ENCODE data around the gene SELENBP1.

Gene SELENBP1

DNA sequence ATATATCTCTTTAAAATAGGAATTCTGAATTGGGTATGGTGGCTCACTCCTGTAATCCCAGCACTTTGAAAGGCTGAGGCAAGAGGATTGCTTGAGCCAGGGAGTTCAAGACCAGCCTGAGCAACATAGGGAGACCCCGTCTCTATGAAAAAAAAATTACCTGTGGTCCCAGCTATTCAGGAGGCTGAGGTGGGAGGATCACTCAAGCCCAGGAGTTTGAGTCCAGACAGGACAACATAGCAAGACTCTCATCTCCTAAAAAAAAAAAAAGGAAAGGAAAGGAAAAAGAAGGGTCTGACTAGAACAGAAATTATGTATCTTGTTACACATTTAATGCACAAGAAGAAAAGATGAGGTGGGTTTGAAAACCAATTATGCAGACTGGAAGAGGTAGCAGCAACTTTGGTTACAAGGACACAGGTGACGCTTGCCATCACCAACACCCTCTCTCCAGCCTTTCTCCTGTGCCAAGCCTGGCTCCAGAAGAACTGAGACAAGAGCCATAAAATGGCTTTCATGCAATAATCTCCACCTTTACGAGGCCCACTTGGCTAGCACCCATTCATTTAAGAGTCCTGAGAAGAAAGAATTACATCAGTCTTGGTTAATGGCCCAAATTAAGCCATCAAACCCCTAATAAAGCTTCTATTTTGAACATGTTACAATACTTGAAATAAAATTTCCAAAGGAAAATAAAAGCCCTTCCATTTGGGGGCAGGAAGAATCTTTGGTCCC lies 4.8 kb upstream of the SELENBP1 start:
- no peak overlapping the region for H3K27ac ChIP-seq
- H3K4me3 ChIP-seq = no peak overlapping the region
- no peak for DNase-seq (ENCODE audit: low spot score)
- TF ChIP-seq, protein P1, sequence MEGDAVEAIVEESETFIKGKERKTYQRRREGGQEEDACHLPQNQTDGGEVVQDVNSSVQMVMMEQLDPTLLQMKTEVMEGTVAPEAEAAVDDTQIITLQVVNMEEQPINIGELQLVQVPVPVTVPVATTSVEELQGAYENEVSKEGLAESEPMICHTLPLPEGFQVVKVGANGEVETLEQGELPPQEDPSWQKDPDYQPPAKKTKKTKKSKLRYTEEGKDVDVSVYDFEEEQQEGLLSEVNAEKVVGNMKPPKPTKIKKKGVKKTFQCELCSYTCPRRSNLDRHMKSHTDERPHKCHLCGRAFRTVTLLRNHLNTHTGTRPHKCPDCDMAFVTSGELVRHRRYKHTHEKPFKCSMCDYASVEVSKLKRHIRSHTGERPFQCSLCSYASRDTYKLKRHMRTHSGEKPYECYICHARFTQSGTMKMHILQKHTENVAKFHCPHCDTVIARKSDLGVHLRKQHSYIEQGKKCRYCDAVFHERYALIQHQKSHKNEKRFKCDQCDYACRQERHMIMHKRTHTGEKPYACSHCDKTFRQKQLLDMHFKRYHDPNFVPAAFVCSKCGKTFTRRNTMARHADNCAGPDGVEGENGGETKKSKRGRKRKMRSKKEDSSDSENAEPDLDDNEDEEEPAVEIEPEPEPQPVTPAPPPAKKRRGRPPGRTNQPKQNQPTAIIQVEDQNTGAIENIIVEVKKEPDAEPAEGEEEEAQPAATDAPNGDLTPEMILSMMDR (IDR thresholded peaks at IDR 0.05) = no peak

DNA sequence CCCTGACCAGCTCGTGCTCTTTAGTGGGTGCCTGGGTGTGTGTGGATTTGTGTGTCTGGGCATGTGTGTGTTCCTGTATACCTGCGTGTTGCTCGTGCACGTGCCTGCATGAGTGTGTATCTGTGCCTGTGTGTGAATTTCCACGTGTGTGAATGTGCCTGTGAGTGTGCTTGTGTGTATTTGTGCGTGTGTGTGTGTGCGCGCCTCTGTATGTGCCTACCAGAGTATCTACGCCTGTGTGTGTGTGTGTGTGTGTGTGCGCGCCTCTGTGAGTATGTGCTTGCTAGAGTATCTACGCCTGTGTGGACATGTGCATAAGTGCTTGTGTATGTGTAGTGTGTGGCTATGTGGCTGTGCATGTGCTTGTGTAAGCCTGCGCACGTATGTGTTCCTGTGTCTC lies 691 bp upstream of the SELENBP1 start:
- TF ChIP-seq, protein P1 (IDR thresholded peaks at IDR 0.05) = no peak
- H3K27ac ChIP-seq = peak overlapping the region in 1 of 2 donors; percentile 90
- no peak overlapping the region for H3K4me3 ChIP-seq
- no peak for DNase-seq (ENCODE audit: low spot score)

DNA sequence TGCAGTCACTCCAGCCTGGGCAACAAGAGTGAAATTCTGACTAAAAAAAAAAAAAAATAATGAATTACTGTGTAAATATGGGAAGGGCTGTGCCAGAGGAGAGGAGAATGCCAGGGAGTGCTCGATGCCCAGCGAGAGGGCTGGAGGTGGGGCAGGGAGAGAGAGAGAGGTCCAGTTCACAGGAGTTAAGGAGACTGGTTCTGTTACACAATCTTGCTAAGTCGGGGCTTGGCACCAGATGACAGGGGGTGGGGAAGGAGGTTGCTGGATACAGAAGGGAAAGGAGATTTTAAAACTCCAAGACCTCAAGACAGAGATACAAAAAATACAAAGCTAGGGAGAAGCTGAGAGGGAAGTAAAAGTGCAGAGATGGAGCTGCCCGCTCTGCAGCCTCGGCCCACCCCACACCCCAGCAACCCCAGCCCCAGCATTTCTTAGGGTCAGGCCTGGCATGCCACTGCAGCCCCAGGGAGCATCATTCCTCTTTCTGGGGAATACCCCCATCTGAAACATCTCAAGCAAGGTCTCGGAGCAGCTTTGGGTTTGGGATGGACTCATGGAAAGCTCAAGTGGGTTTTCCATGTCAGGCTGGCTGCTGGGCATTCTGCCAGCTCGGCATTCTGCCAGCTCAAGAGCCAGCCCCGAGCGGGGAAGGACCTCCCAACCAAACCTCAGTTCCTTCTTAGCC lies 991 bp downstream of the SELENBP1 start:
- no peak for DNase-seq (ENCODE audit: low spot score)

DNA sequence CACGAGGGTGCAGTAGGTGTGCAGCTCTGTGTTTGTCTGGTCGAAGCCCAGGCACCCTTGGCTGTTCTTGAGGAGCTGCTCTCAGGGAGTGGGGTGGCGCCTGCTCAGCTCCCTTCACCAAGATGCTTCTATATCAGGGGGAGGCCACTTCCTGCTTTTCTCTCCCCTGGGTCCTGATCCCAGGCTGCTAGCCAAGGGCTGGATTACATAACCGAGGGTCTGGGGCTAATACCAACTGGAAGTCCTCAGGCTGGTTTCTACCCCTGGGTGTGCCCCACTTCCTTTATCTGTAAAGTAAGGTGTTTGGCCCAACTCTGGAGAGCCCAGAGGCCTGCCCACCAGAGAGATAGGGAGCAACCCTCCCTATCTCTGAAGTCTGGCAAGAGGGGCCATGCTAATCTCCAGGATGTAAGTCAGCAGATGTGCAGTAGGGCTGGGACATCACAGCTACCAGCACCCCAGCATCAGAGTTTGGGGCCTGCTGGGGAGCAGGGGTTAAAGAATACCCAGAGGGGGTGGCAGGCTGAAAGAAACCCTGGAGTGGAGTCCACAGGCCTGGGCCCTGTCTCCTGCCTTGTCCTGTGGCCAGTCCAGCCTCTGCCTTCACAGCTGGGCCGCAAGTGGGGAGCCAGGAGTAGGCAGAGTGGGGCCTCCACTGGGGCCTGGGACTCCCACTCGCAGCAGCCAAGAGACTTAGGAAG lies 2.1 kb downstream of the SELENBP1 start:
- peak overlapping the region; percentile 72 for H3K4me3 ChIP-seq
- TF ChIP-seq, protein P1 (IDR thresholded peaks at IDR 0.05) = no peak
- no peak for DNase-seq (ENCODE audit: low spot score)

More for the DNA sequence above, 991 bp downstream of the SELENBP1 start:
- peak overlapping the region; percentile 68 to 90 for H3K27ac ChIP-seq
- H3K4me3 ChIP-seq = peak overlapping the region; percentile 72
- TF ChIP-seq, protein P1 (IDR thresholded peaks at IDR 0.05) = no peak

DNA sequence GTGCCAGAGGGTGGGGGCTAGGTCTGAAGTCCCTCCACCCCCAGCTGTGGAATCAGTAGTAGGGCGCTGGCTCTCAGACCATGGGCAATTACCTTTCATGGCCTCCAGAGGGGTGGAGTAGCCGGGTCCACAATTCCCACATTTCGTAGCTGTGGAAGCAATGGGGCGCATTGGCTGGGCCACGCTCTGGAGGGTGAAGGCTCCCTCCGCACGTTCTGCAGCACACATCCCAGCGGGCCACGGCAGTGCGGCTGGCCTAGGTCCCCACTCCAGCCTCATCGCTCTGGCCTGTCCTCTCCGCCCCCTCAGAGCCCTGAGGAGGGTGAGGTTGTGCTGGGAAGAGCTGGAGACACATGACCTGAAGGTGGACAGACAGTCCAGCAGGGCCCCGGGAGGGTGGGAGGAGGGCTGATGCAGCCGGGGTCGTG lies 2.9 kb downstream of the SELENBP1 start:
- DNase-seq (ENCODE audit: low spot score) = no peak
- TF ChIP-seq, protein P1 (IDR thresholded peaks at IDR 0.05) = no peak
- Histone ChIP-seq H3K4me3 (peak overlapping the region; percentile 72), H3K27ac (peak overlapping the region in 1 of 2 donors; percentile 90)

More for the DNA sequence above, 2.1 kb downstream of the SELENBP1 start:
- peak overlapping the region; percentile 68 to 90 for H3K27ac ChIP-seq

DNA sequence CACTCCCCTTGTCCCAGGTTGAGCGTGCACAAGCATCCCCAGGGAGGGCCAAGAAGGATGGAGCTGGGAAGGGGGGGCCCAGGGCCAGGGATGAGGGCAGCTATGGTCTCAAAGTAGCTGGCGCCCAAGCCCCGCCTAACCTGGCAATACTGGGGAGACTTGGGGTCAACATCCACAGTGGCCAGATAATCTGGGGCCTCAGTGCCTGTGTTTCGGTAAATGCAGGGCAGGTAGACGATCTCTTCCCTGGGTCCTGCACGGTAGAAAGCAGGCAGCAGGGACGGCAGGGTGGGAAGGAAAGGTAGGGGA lies 3.2 kb downstream of the SELENBP1 start:
- DNase-seq (ENCODE audit: low spot score) = no peak
- H3K4me3 ChIP-seq = peak overlapping the region; percentile 72
- TF ChIP-seq, protein P1 (IDR thresholded peaks at IDR 0.05) = no peak
- H3K27ac ChIP-seq = peak overlapping the region in 1 of 2 donors; percentile 90

All from coronary artery (tissue), 2 donors.